HepG2 (cell line): ENCODE data around the gene SNX19. TPM values are rescaled to one million over a fixed set of nuclear protein-coding genes. Genes with fewer than 3 reads are reported as not detected.

Experiments
- ATAC-seq: fragments of 200-7000 bp; cut with Tn5 transposase; 3 replicates; pipeline ENCODE4 v1.9.1; 2020; ENCODE audit warnings: mild to moderate bottlenecking, moderate library complexity
- BruUV-seq: library from RNA; stranded (reverse); fragments of 400-500 nt; replicated peaks from 2 replicates; lab custom pipeline; 2021; lab: Mats Ljungman, UMichigan
- CTCF ChIA-PET: fragments of 300-600 bp; formaldehyde crosslinking; extraction: SDS; loops from one replicate; lab custom pipeline; 2021; ENCODE audit warnings: low total read pairs, inconsistent platforms, low intra/inter-chr PET ratio; lab: Yijun Ruan, JAX
- POLR2A ChIA-PET: fragments of 350-600 bp; sonication (Branson Sonifier 250); formaldehyde crosslinking; loops from one replicate; lab custom pipeline; 2020; ENCODE audit warnings: antibody characterized with exemption, inconsistent platforms; lab: Yijun Ruan, JAX
- DNase-seq: peaks from one replicate; pipeline ENCODE4 v3.0.0-alpha.2; 2015; ENCODE audit warnings: low spot score
- FAIRE-seq: peaks from 3 replicates; lab custom pipeline; 2011; peaks lifted over from hg19 to GRCh38; lab: Jason Lieb, UNC
- H2AFZ ChIP-seq: one replicate; pipeline ENCODE4 v1.6.1; 2011; ENCODE audit warnings: low read length, inconsistent platforms
- H3K27ac ChIP-seq: fragments of 300-600 bp; 3 replicates; pipeline ENCODE4 v1.8.0; 2011; ENCODE audit warnings: mixed run types, mild to moderate bottlenecking, mixed read lengths, low read length, inconsistent platforms; ENCODE audit not compliant: insufficient read depth; ENCODE audit errors: extremely low read length
- H3K27me3 ChIP-seq, 2 experiments: fragments of 200-600 bp in 1 of 2; 2 replicates in 1 of 2; 3 replicates in 1 of 2; pipeline versions ENCODE4 v1.6.0 to v1.8.0; 2011; ENCODE audit warnings: low read length in 2 of 2, mild to moderate bottlenecking in 2 of 2, moderate library complexity in 2 of 2, inconsistent platforms in 1 of 2; ENCODE audit not compliant: insufficient read depth in 2 of 2, control insufficient read depth in 1 of 2
- H3K36me3 ChIP-seq, 2 experiments: fragments of 200-600 bp in 1 of 2; replicated peaks in 1 of 2; 2 replicates in 1 of 2; 3 replicates in 1 of 2; pipeline versions ENCODE4 v1.5.1 to v1.8.0; 2011; ENCODE audit warnings: low read length in 2 of 2, inconsistent platforms in 1 of 2; ENCODE audit not compliant: insufficient read depth in 2 of 2, control insufficient read depth in 1 of 2
- H3K4me1 ChIP-seq: 2 replicates; pipeline ENCODE4 v1.5.1; 2012; ENCODE audit warnings: low read length, inconsistent platforms; ENCODE audit not compliant: insufficient read depth
- H3K4me2 ChIP-seq: 2 replicates; pipeline ENCODE4 v1.6.0; 2011; ENCODE audit warnings: low read depth, low read length, inconsistent platforms
- H3K4me3 ChIP-seq, 3 experiments: fragments of 200-600 bp in 1 of 3; sonication (generic), shearing (Covaris generic) in 1 of 3; replicated peaks in 1 of 3; 2 replicates each; pipeline ENCODE4 v1.5.1; 2011 to 2016; ENCODE audit warnings: low read length in 3 of 3, inconsistent platforms in 2 of 3, low read depth in 2 of 3, mild to moderate bottlenecking in 2 of 3, control low read depth in 1 of 3, mixed read lengths in 1 of 3; ENCODE audit not compliant: insufficient read depth in 1 of 3
- H3K79me2 ChIP-seq: one replicate; pipeline ENCODE4 v1.6.1; 2011; ENCODE audit warnings: low read length, inconsistent platforms; ENCODE audit not compliant: insufficient read depth
- H3K9ac ChIP-seq: 2 replicates; pipeline ENCODE4 v1.6.0; 2011; ENCODE audit warnings: mild to moderate bottlenecking, low read depth, low read length, inconsistent platforms; ENCODE audit not compliant: insufficient read depth
- H3K9me3 ChIP-seq: 2 replicates; pipeline ENCODE4 v1.5.1; 2012; ENCODE audit warnings: mild to moderate bottlenecking, low read length
- H4K20me1 ChIP-seq: 2 replicates; pipeline ENCODE4 v1.6.0; 2011; ENCODE audit warnings: inconsistent platforms, mild to moderate bottlenecking, low read length, moderate library complexity; ENCODE audit not compliant: insufficient read depth
- MEIS1 ChIP-seq: sonication (generic); formaldehyde crosslinking; IDR thresholded peaks from 2 replicates; pipeline ENCODE4 v1.9.0; 2021; ENCODE audit warnings: mild to moderate bottlenecking, missing genetic modification reagents, moderate library complexity, borderline replicate concordance
- NONO ChIP-seq, 2 experiments: fragments of 450-650 bp in 1 of 2; sonication (generic) in 1 of 2; formaldehyde crosslinking in 1 of 2; IDR thresholded peaks in 1 of 2; conservative IDR thresholded peaks in 1 of 2; 2 replicates each; pipeline versions ENCODE4 v1.6.1 to v1.8.0; 2017 to 2022; ENCODE audit warnings: mild to moderate bottlenecking in 1 of 2, missing genetic modification reagents in 1 of 2, moderate library complexity in 1 of 2
- UBTF ChIP-seq: sonication (generic); formaldehyde crosslinking; IDR thresholded peaks from 2 replicates; pipeline ENCODE4 v1.4.0; 2020; ENCODE audit warnings: mild to moderate bottlenecking, missing genetic modification reagents
- ZNF224 ChIP-seq: sonication (generic); formaldehyde crosslinking; IDR thresholded peaks from 2 replicates; pipeline ENCODE4 v1.5.0; 2020; ENCODE audit warnings: mild to moderate bottlenecking, missing genetic modification reagents
- whole genome bisulfite sequencing: methylation state at CpG from one replicate; pipeline ENCODE4 v1.1.6; 2017; ENCODE audit warnings: low lambda C conversion rate; 5-methylcytosine and 5-hydroxymethylcytosine counted together
- in situ Hi-C: cut with HindIII; loops from 2 replicates; pipeline ENCODE4 v1.10.0; 2017; ENCODE audit warnings: low pct_unique_long_range_greater_than_20kb; ENCODE audit not compliant: extremely low pct_ligation_motif_present
- intact Hi-C: fragments of 100-400 bp; cut with micrococcal nuclease; formaldehyde crosslinking; loops from one replicate; pipeline ENCODE4 v1.10.0; 2022; ENCODE audit not compliant: unreplicated experiment
- polyA plus RNA-seq, 8 experiments: library from polyadenylated mRNA; depleted of rRNA in 3 of 8; stranded (reverse) in 7 of 8; unstranded in 1 of 8; fragments of >200 nt; fragmentation: Illumina TruSeq in 4 of 8; extraction: Trizol in 4 of 8; gene quantifications; 2 replicates each; pipeline versions ENCODE4 v1.2.1 to v1.2.3, GENCODE V29; 2011 to 2016; ENCODE audit warnings: low read depth in 4 of 8, missing spikeins in 1 of 8, mixed read lengths in 1 of 8; ENCODE audit not compliant: insufficient read depth in 1 of 8
- total RNA-seq, 5 experiments: library from RNA; depleted of rRNA; stranded (reverse); fragments of >200 nt; fragmentation: Illumina TruSeq; extraction: Trizol; gene quantifications; 2 replicates each; pipeline ENCODE4 v1.2.3, GENCODE V29; 2016; ENCODE audit warnings: low read depth in 1 of 5
- TF ChIP-seq, protein P1 (sequence below): IDR thresholded peaks from 2 replicates; pipeline ENCODE4 v1.6.1; 2012; ENCODE audit warnings: low read depth, low read length, improper control_type of control experiment

Gene SNX19
- total and polyA plus RNA-seq, 2 of the 13 experiments (the other 11 are each of a cell fraction or from before 2014, with no cell fraction given) = 0.13 to 0.27 TPM

DNA sequence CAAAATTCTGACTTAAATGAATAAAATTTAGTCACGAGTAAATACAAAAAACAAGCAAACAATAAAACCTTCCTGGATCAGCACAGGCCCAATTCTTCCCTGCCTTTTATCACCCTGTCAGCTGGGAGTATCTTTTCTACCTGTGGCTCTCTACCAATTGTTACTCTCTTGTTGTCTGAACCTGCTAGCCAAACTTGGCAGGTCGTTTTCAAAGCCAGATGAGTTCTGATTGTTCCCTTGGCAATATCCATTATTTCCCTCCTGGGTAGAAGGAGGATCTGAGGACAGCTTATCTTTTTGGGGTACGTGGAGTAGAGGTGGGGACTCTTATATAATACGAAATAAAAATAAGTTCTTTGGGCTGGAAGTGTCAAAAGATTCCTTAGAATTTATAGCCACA lies 40.2 kb downstream of the SNX19 start:
- POLR2A ChIA-PET = no interaction called here
- no TSS peak for BruUV-seq
- Histone ChIP-seq H3K9ac (no peak overlapping the region), H3K9me3 (no peaks in the 10 kb centered on the region), H2AFZ (no peak overlapping the region), H3K27ac (no peak overlapping the region), H3K79me2 (no peaks in the 10 kb centered on the region), H3K36me3 (no peaks in the 10 kb centered on the region), H3K4me1 (no peaks in the 10 kb centered on the region), H3K4me2 (no peak overlapping the region), H3K27me3 (peaks cover 0 to 5% of the 10 kb centered on the region in 2 experiments; a peak in 2 of 5 replicates), H4K20me1 (no peaks in the 10 kb centered on the region), H3K4me3 (no peak overlapping the region)
- WGBS = 5% methylated on average over 4 of the region's 4 CpGs
- CTCF ChIA-PET = no interaction called here
- in situ Hi-C loops (loop anchor here (25.0 kb wide), 1 partner anchor 664 kb away; no protein-coding TSS in a partner anchor), intact Hi-C loops (no loop called here)
- ATAC-seq (no peak), FAIRE-seq (no peak), DNase-seq (no peak)
- TF ChIP-seq NONO (IDR thresholded peaks at IDR 0.05) (no peak), NONO (CRISPR knock-in tag; conservative IDR thresholded peaks at IDR 0.05) (no peak), UBTF (CRISPR knock-in tag) (no peak), ZNF224 (CRISPR knock-in tag) (no peak), MEIS1 (no peak)
- TF ChIP-seq, protein P1, sequence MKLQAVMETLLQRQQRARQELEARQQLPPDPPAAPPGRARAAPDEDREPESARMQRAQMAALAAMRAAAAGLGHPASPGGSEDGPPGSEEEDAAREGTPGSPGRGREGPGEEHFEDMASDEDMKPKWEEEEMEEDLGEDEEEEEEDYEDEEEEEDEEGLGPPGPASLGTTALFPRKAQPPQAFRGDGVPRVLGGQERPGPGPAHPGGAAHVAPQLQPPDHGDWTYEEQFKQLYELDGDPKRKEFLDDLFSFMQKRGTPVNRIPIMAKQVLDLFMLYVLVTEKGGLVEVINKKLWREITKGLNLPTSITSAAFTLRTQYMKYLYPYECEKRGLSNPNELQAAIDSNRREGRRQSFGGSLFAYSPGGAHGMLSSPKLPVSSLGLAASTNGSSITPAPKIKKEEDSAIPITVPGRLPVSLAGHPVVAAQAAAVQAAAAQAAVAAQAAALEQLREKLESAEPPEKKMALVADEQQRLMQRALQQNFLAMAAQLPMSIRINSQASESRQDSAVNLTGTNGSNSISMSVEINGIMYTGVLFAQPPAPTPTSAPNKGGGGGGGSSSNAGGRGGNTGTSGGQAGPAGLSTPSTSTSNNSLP = no peak
